Measurements from ENCODE around the gene SFXN5. TPM values are rescaled to one million over a fixed set of nuclear protein-coding genes. Genes with fewer than 3 reads are reported as not detected.

SFXN5 gene
- total and polyA plus RNA-seq, 2 donors (not counting 3 experiments of a cell fraction or from before 2014, with no cell fraction given): 18.7 to 28.6 TPM

DNA sequence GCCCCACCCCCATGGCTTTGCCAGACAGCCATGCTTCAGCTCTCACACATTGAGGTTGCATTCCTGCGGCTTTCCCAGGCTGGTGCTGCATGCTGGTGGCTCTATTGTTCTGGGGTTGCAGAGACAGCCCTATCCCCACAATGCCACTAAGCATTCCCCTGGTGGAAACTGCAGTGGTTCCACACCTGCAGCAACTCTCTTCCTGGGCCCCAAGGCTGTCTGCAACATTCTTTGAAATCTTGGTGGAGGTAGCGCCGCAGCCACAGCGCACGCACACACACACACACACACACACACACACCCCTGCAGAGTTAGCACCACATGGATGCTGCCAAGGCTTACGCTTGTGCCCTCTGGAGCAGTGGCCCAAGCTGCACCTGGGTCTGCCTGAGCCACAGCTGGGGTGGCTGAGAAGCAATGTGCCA lies 21.4 kb downstream of the SFXN5 start:
- no peaks in the 10 kb centered on the region for H3K9me3 ChIP-seq (replicated peaks; ENCODE audit: control insufficient read depth, insufficient read depth, low read length)
- no peak for FAIRE-seq
- H3K9ac ChIP-seq (replicated peaks; ENCODE audit: extremely low read depth, insufficient read depth, low read length): no peak overlapping the region
- no peak for DNase-seq (ENCODE audit: low read depth, low spot score)
- ChIA-PET POLR2A (no interaction called here), CTCF (no interaction called here)
- H4K20me1 ChIP-seq (replicated peaks; ENCODE audit: control insufficient read depth, extremely low read depth, insufficient read depth, low read length): no peaks in the 10 kb centered on the region
- no peaks in the 10 kb centered on the region for H3K79me2 ChIP-seq (ENCODE audit: control insufficient read depth, insufficient read depth, low read length)
- H2AFZ ChIP-seq (ENCODE audit: low read depth, low read length): no peak overlapping the region
- H3K4me3 ChIP-seq (replicated peaks in 1 of 3; ENCODE audit: insufficient read depth in 1 of 3, low read depth in 1 of 3, low read length in 3 of 3): no peak overlapping the region
- no TSS peak for BruUV-seq (replicated peaks)
- TF ChIP-seq JUN (IDR thresholded peaks at IDR 0.05; ENCODE audit: borderline replicate concordance, insufficient read depth, insufficient read length, low read depth) (no peak), POLR2AphosphoS5 (IDR thresholded peaks at IDR 0.05; ENCODE audit: insufficient read depth, low read depth, low read length) (no peak), GATA2 (IDR thresholded peaks at IDR 0.05; ENCODE audit: insufficient read depth, insufficient read length, low read depth, low read length) (no peak), POLR2A (IDR thresholded peaks at IDR 0.05; ENCODE audit: low read depth, low read length) (no peak), EZH2 (IDR thresholded peaks at IDR 0.05; ENCODE audit: borderline replicate concordance, low read depth, low read length, severe bottlenecking) (no peak), MYC (IDR thresholded peaks at IDR 0.05; ENCODE audit: low read depth, low read length) (no peak), FOS (IDR thresholded peaks at IDR 0.05; ENCODE audit: borderline replicate concordance, insufficient read depth, low read length) (no peak)
- TF ChIP-seq, protein P1, sequence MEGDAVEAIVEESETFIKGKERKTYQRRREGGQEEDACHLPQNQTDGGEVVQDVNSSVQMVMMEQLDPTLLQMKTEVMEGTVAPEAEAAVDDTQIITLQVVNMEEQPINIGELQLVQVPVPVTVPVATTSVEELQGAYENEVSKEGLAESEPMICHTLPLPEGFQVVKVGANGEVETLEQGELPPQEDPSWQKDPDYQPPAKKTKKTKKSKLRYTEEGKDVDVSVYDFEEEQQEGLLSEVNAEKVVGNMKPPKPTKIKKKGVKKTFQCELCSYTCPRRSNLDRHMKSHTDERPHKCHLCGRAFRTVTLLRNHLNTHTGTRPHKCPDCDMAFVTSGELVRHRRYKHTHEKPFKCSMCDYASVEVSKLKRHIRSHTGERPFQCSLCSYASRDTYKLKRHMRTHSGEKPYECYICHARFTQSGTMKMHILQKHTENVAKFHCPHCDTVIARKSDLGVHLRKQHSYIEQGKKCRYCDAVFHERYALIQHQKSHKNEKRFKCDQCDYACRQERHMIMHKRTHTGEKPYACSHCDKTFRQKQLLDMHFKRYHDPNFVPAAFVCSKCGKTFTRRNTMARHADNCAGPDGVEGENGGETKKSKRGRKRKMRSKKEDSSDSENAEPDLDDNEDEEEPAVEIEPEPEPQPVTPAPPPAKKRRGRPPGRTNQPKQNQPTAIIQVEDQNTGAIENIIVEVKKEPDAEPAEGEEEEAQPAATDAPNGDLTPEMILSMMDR (IDR thresholded peaks at IDR 0.05; ENCODE audit: extremely low read depth in 1 of 2, insufficient read depth in 1 of 2, low read depth in 1 of 2, low read length in 2 of 2): no peak
- TF ChIP-seq, protein P2, sequence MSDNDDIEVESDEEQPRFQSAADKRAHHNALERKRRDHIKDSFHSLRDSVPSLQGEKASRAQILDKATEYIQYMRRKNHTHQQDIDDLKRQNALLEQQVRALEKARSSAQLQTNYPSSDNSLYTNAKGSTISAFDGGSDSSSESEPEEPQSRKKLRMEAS (IDR thresholded peaks at IDR 0.05; ENCODE audit: insufficient read depth, insufficient read length): no peak
- H3K27ac ChIP-seq (ENCODE audit: insufficient read depth, low read depth, low read length): no peak overlapping the region
- H3K36me3 ChIP-seq (ENCODE audit: control insufficient read depth in 2 of 2, extremely low read depth in 1 of 2, insufficient read depth in 2 of 2, low read length in 2 of 2): peaks cover 2% of the 10 kb centered on the region in 2 experiments
- no peaks in the 10 kb centered on the region for H3K4me1 ChIP-seq (ENCODE audit: control insufficient read depth, extremely low read depth, insufficient read depth, low read length)
- H3K4me2 ChIP-seq (ENCODE audit: insufficient read depth, low read length): no peak overlapping the region
- no peaks in the 10 kb centered on the region for H3K9me1 ChIP-seq (replicated peaks; ENCODE audit: control insufficient read depth, extremely low read depth, insufficient read depth, low read length)
- intact Hi-C loops (cut with micrococcal nuclease): no loop called here
- H3K27me3 ChIP-seq (ENCODE audit: control insufficient read depth in 2 of 2, insufficient read depth in 2 of 2, low read length in 2 of 2): no peaks in the 10 kb centered on the region
- dilution Hi-C loops (cut with MboI; ENCODE audit: extremely low pct_ligation_motif_present, low sequenced_read_pairs): no loop called here
